COLO668 (cell line): ENCODE measurements around the gene PCDHGB4.
"Not testable (repeated sequence)": the region's sequence is repeated elsewhere in the genome, so short reads cannot be mapped to it uniquely, and the experiment has no call there.

Experiments
- DNase-seq: peaks from one replicate; lab custom pipeline; 2025; ENCODE audit not compliant: unreplicated experiment; lab: John Stamatoyannopoulos, UW

Gene PCDHGB4

GRCh38 chr5:141422742-141423291 lies 35.3 kb downstream of the PCDHGB4 start:
- DNase-seq, result no peak

GRCh38 chr5:141427783-141428426 lies 40.4 kb downstream of the PCDHGB4 start:
- no peak for DNase-seq

GRCh38 chr5:141430332-141431113 lies 43.0 kb downstream of the PCDHGB4 start, which contains the start of gene PCDHGA12:
TSS of gene PCDHGA12 (plus strand) at chr5:141430507. CDS start at chr5:141430760, 253 bp downstream.
- no peak for DNase-seq

GRCh38 chr5:141431286-141431685 lies 43.8 kb downstream of the PCDHGB4 start:
- DNase-seq, result no peak

GRCh38 chr5:141432308-141432707 lies 44.8 kb downstream of the PCDHGB4 start:
- DNase-seq, result not testable (repeated sequence)

GRCh38 chr5:141432726-141433125 lies 45.2 kb downstream of the PCDHGB4 start:
- not testable (repeated sequence) for DNase-seq

- no peak for DNase-seq
Observed at GRCh38 chr5:141434006-141434405, 46.5 kb downstream of the PCDHGB4 start.

GRCh38 chr5:141437221-141437620 lies 49.7 kb downstream of the PCDHGB4 start:
- no peak for DNase-seq

- DNase-seq, result no peak
Observed at GRCh38 chr5:141439411-141440141, 52.1 kb downstream of the PCDHGB4 start.
